Astrocyte of the spinal cord (primary cell): ENCODE data around the gene TLX1.

Experiments
- DNase-seq: peaks from one replicate; pipeline ENCODE4 v3.0.0; 2011; ENCODE audit warnings: low read depth, low spot score
- H3K4me3 ChIP-seq: 2 replicates; pipeline ENCODE4 v1.5.1; 2011; ENCODE audit warnings: low read depth, mild to moderate bottlenecking, low read length, moderate library complexity
- in situ Hi-C: cut with HindIII; loops from 2 replicates; pipeline ENCODE4 v1.10.0; 2017; ENCODE audit warnings: low sequenced_read_pairs
- TF ChIP-seq, protein P1 (sequence below): IDR thresholded peaks from 2 replicates; pipeline ENCODE4 v1.5.1; 2012; ENCODE audit warnings: low read depth, mild to moderate bottlenecking, low read length, inconsistent platforms

TLX1 gene

GRCh38 chr10:101136708-101137121 is 5.6 kb downstream of the TLX1 start:
- in situ Hi-C loops = no loop called here
- TF ChIP-seq, protein P1, sequence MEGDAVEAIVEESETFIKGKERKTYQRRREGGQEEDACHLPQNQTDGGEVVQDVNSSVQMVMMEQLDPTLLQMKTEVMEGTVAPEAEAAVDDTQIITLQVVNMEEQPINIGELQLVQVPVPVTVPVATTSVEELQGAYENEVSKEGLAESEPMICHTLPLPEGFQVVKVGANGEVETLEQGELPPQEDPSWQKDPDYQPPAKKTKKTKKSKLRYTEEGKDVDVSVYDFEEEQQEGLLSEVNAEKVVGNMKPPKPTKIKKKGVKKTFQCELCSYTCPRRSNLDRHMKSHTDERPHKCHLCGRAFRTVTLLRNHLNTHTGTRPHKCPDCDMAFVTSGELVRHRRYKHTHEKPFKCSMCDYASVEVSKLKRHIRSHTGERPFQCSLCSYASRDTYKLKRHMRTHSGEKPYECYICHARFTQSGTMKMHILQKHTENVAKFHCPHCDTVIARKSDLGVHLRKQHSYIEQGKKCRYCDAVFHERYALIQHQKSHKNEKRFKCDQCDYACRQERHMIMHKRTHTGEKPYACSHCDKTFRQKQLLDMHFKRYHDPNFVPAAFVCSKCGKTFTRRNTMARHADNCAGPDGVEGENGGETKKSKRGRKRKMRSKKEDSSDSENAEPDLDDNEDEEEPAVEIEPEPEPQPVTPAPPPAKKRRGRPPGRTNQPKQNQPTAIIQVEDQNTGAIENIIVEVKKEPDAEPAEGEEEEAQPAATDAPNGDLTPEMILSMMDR = no peak
- no peak overlapping the region for H3K4me3 ChIP-seq
- no peak for DNase-seq

DNA sequence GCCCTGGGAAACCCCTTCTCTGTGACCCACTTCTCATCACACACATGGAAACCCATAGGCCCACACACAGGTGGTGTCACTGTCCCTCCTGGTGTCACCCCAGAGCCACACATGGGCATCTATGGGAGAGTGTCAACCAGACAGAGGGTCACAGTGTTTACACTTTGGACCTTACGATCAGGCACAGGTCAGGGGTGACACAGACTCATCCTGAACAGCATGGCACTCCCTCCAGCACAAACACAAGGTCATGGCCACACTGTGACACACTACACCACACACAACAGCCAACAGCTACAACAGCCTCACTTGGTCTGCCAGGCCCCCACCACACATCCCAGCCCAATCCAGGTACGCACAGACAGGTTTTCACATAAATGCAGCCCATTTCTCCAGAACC is 6.2 kb downstream of the TLX1 start:
- no peak for DNase-seq
- TF ChIP-seq, protein P1 = no peak
- in situ Hi-C loops = no loop called here
- no peak overlapping the region for H3K4me3 ChIP-seq

GRCh38 chr10:101138788-101139420 is 7.8 kb downstream of the TLX1 start:
- no peak for DNase-seq
- H3K4me3 ChIP-seq = no peak overlapping the region
- in situ Hi-C loops = no loop called here
- TF ChIP-seq, protein P1 = no peak

DNA sequence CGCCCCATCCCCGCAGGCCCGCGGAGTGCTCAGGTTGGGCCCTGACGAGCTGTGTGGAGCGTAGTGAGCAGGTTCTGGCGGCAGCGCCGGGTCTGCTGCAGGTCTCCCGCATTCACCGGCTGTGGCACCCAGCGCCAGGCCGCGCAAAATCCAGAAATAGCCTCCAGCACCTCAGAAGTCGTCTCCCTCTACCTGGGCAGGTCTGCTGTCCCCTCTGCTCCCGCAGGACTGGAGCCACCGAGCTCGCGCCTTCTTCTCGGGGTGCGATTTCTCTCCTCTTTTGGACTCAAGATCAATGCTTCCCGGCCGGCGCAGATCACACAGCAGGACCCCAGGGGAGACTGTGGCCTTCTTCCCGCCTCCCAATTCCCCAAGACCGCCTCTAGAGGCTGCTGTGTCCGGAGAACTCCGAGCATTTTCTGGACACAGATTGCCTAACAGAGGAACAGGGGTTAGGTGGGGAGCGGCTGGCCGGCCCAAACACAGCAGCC is 8.4 kb downstream of the TLX1 start:
- TF ChIP-seq, protein P1 = peak; percentile 34
- in situ Hi-C loops = no loop called here
- no peak for DNase-seq
- no peak overlapping the region for H3K4me3 ChIP-seq

DNA sequence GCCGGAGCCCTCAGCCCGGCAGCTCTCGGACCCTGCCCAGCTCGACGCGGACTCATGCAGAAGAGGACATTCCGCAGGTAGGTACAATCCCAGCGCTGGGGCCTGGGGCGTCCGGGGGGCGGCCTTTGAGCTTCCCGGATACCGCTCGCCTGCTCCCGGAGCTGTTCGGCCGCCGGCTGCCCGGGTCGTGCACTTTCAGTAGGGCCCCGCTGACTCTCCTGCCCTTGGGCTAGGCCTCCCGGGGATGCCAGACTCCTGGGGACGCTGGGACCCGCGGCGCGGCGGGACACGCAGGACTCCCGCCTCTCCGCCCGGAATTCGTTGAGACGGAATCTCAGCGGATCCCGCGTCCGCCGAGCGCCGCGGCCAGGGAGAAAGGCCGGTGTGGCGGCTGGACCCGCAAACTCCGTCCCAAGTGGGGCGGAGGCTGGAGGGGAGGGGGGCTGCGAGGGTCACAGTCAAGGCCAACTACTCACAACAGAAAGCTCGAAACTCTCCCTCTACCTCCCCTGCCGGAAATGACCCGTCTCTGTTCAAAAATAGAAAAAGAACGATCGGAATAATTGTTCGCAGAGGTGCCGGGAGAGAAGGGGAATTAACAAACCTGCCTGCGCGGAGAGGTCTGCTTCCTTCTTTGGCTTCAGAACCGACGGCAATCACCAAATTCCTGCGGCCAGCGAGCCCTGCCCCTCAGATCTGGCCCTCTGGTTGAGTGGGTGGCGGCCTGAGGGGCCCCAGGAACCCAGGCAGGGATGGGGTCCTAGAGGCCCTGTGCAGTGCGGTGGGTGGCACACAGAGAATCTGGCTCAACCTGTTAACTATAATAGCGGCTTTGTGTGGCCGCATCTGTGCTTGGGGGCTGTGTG is 9.2 kb downstream of the TLX1 start:
- no peak for DNase-seq
- no peak overlapping the region for H3K4me3 ChIP-seq
- TF ChIP-seq, protein P1 = no peak
- in situ Hi-C loops = no loop called here

- TF ChIP-seq, protein P1 = no peak
- in situ Hi-C loops = no loop called here
- no peak for DNase-seq
- no peak overlapping the region for H3K4me3 ChIP-seq
Measured at GRCh38 chr10:101140950-101141615, 10.0 kb downstream of the TLX1 start.
